ENCODE results near the gene RELN. TPM values are rescaled to one million over a fixed set of nuclear protein-coding genes. Genes with fewer than 3 reads are reported as not detected.

The RELN gene
- total RNA-seq, 4 donors from 2014 or later, result 2.5 to 10.1 (median 6.5) TPM

GRCh38 chr7:103549786-103550185, 439.7 kb downstream of the RELN start:
- no peak for DNase-seq (ENCODE audit: extremely low spot score)
- TF ChIP-seq POLR2A (IDR thresholded peaks at IDR 0.05; ENCODE audit: low read depth), result no peak
- TF ChIP-seq POLR2AphosphoS5 (IDR thresholded peaks at IDR 0.05), result no peak
- TF ChIP-seq EP300 (IDR thresholded peaks at IDR 0.05), result no peak
- TF ChIP-seq, protein P1, sequence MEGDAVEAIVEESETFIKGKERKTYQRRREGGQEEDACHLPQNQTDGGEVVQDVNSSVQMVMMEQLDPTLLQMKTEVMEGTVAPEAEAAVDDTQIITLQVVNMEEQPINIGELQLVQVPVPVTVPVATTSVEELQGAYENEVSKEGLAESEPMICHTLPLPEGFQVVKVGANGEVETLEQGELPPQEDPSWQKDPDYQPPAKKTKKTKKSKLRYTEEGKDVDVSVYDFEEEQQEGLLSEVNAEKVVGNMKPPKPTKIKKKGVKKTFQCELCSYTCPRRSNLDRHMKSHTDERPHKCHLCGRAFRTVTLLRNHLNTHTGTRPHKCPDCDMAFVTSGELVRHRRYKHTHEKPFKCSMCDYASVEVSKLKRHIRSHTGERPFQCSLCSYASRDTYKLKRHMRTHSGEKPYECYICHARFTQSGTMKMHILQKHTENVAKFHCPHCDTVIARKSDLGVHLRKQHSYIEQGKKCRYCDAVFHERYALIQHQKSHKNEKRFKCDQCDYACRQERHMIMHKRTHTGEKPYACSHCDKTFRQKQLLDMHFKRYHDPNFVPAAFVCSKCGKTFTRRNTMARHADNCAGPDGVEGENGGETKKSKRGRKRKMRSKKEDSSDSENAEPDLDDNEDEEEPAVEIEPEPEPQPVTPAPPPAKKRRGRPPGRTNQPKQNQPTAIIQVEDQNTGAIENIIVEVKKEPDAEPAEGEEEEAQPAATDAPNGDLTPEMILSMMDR (IDR thresholded peaks at IDR 0.05), result no peak
- 87% methylated on average over 2 of the region's 2 CpGs for WGBS
- intact Hi-C loops (cut with DNase I), result no loop called here
- no peaks in the 10 kb centered on the region for H3K36me3 ChIP-seq
- no peaks in the 10 kb centered on the region for H3K9me3 ChIP-seq
- peaks cover 0 to 8% (median 0%) of the 10 kb centered on the region in 4 donors for H3K4me1 ChIP-seq
- no peak overlapping the region for H3K4me3 ChIP-seq
- no peaks in the 10 kb centered on the region for H3K27me3 ChIP-seq
- no peak overlapping the region for H3K27ac ChIP-seq (replicated peaks in 1 of 4)

DNA sequence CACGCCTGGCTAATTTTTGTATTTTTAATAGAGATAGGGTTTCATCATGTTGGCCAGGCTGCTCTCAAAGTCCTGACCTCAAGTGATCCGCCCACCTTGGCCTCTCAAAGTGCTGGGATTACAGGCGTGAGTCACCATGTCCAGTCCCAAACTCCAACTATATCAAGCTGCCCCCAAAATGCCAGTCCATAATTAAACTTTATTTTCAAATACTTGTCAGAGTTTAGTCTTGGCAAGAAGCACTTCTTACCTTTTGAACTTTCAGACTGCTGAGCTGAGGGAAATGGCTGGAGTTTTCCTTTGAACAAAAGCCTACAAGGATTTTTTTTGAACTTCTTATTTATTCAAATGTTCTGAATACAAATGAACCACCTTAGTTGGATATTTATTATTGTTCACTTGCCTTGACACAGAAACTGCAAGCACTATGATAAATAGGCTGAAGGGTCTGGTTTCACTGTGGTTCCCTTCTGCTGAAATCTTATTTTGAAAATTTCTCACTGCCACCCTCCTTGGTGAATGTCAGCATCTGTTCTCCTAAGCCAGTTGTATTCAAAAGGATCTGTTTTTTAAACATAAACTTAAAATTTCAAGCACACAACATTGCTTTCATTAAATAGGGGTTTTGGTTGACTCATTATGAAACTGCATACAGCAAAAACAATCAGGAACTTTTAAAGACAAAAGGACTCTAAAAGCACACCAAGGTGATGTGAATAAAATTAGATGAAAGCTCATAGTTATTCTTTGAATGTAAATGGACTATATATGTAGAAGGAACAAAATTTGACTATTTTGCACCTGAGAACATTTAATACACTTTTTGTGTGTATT, 441.8 kb downstream of the RELN start:
- no peak for DNase-seq (ENCODE audit: extremely low spot score)
- WGBS, result 77% methylated on average over 3 of the region's 3 CpGs

DNA sequence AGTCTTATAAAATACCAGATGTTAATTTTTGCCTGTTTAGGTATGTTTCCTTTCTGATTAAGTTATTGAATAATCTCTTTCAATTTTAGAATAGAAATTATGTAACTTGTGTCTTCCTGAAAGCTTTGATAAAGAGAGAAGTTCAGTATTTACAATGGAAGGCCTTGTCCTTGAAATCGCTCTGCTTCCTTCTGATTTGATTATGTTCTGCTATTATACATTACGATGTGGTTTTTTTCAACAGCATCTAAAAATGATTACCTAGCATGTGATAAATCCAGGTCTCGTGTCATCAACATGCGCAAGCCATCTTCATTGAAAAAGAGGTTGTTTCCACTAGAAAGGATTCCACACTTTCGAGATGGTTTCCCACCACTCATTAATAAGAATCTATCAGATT, 447.0 kb downstream of the RELN start:
- no peak for DNase-seq (ENCODE audit: extremely low spot score)
- intact Hi-C loops (cut with DNase I), result no loop called here
- no peak for TF ChIP-seq EP300 (IDR thresholded peaks at IDR 0.05)
- TF ChIP-seq, protein P1 (IDR thresholded peaks at IDR 0.05), result no peak
- Histone ChIP-seq H3K4me3 (no peak overlapping the region), H3K9me3 (no peaks in the 10 kb centered on the region), H3K4me1 (peaks cover 0 to 10% (median 0%) of the 10 kb centered on the region in 4 donors), H3K36me3 (no peaks in the 10 kb centered on the region), H3K27ac (replicated peaks in 1 of 4) (no peak overlapping the region), H3K27me3 (no peaks in the 10 kb centered on the region)
- WGBS, result 90% methylated on average over 5 of the region's 5 CpGs

More for the DNA sequence above, 441.8 kb downstream of the RELN start:
- Histone ChIP-seq H3K36me3 (no peaks in the 10 kb centered on the region), H3K27ac (replicated peaks in 1 of 4) (no peak overlapping the region), H3K9me3 (no peaks in the 10 kb centered on the region), H3K4me1 (peaks cover 0 to 8% (median 0%) of the 10 kb centered on the region in 4 donors), H3K27me3 (no peaks in the 10 kb centered on the region), H3K4me3 (no peak overlapping the region)
- TF ChIP-seq POLR2AphosphoS5 (IDR thresholded peaks at IDR 0.05) (no peak), POLR2A (IDR thresholded peaks at IDR 0.05; ENCODE audit: low read depth) (no peak), EP300 (IDR thresholded peaks at IDR 0.05) (no peak)
- TF ChIP-seq, protein P1 (IDR thresholded peaks at IDR 0.05), result no peak
- intact Hi-C loops (cut with DNase I), result no loop called here

- no peak for DNase-seq (ENCODE audit: extremely low spot score)
- Histone ChIP-seq H3K27ac (replicated peaks in 1 of 4) (no peak overlapping the region), H3K4me1 (peaks cover 0 to 7% (median 0%) of the 10 kb centered on the region in 4 donors), H3K4me3 (no peak overlapping the region), H3K27me3 (no peaks in the 10 kb centered on the region), H3K36me3 (no peaks in the 10 kb centered on the region), H3K9me3 (no peaks in the 10 kb centered on the region)
- TF ChIP-seq EP300 (IDR thresholded peaks at IDR 0.05), result no peak
- no peak for TF ChIP-seq POLR2A (IDR thresholded peaks at IDR 0.05; ENCODE audit: low read depth)
- TF ChIP-seq POLR2AphosphoS5 (IDR thresholded peaks at IDR 0.05), result no peak
- TF ChIP-seq, protein P1 (IDR thresholded peaks at IDR 0.05), result no peak
- WGBS, result 78% methylated on average over 2 of the region's 2 CpGs
- intact Hi-C loops (cut with DNase I), result no loop called here
These were observed 447.5 kb downstream of the RELN start for GRCh38 chr7:103541947-103542346.
